A673 (cell line): ENCODE results near the gene TTC28. TPM values are rescaled to one million over a fixed set of nuclear protein-coding genes. Genes with fewer than 3 reads are reported as not detected.

Experiments
- BruUV-seq: library from RNA; stranded (reverse); fragments of 400-500 nt; replicated peaks from 2 replicates; lab custom pipeline; 2021; lab: Mats Ljungman, UMichigan
- CTCF ChIA-PET: fragments of 300-600 bp; sonication (Branson Sonifier 250); formaldehyde crosslinking; loops from one replicate; lab custom pipeline; 2022; ENCODE audit warnings: antibody characterized with exemption; lab: Charles Lee
- POLR2A ChIA-PET: fragments of 300-600 bp; sonication (Branson Sonifier 250); formaldehyde crosslinking; loops from one replicate; lab custom pipeline; 2022; ENCODE audit warnings: antibody characterized with exemption; ENCODE audit not compliant: low non-redundant PET; lab: Charles Lee
- DNase-seq: peaks from one replicate; pipeline ENCODE4 v3.0.0-alpha.2; 2015; ENCODE audit warnings: low spot score
- H3K27ac ChIP-seq: fragments of 200-600 bp; sonication (generic); 2 replicates; pipeline ENCODE4 v1.5.1; 2016; ENCODE audit warnings: mixed run types, low read depth, mild to moderate bottlenecking, mixed read lengths, antibody characterized with exemption, low read length; ENCODE audit not compliant: poor library complexity, severe bottlenecking
- H3K27me3 ChIP-seq: fragments of 200-600 bp; sonication (generic); replicated peaks from 2 replicates; pipeline ENCODE4 v1.6.1; 2017; ENCODE audit warnings: mixed run types, low read depth, mild to moderate bottlenecking, mixed read lengths, antibody characterized with exemption, low read length; ENCODE audit not compliant: insufficient read depth, poor library complexity
- H3K36me3 ChIP-seq: fragments of 200-600 bp; sonication (generic); 2 replicates; pipeline ENCODE4 v1.6.1; 2016; ENCODE audit warnings: mixed run types, mild to moderate bottlenecking, mixed read lengths, antibody characterized with exemption, low read length; ENCODE audit not compliant: insufficient read depth, poor library complexity, severe bottlenecking
- H3K4me1 ChIP-seq: fragments of 200-600 bp; sonication (generic); 2 replicates; pipeline ENCODE4 v1.6.1; 2017; ENCODE audit warnings: mixed run types, mild to moderate bottlenecking, mixed read lengths, antibody characterized with exemption, low read length; ENCODE audit not compliant: insufficient read depth, poor library complexity, severe bottlenecking
- H3K4me3 ChIP-seq: fragments of 200-600 bp; sonication (generic); 2 replicates; pipeline ENCODE4 v1.5.1; 2016; ENCODE audit warnings: low read depth, mixed run types, mild to moderate bottlenecking, mixed read lengths, low read length; ENCODE audit not compliant: poor library complexity, severe bottlenecking
- H3K9me3 ChIP-seq: fragments of 200-600 bp; sonication (generic); 2 replicates; pipeline ENCODE4 v1.6.1; 2016; ENCODE audit warnings: mixed run types, low read depth, mild to moderate bottlenecking, mixed read lengths, antibody characterized with exemption, low read length; ENCODE audit not compliant: poor library complexity, severe bottlenecking
- CTCF ChIP-seq: fragments of 300-800, 200-600 bp; sonication (generic); conservative IDR thresholded peaks from 2 replicates; pipeline ENCODE4 v1.5.1; 2017; ENCODE audit warnings: low read depth, mild to moderate bottlenecking, antibody characterized with exemption, low read length, moderate library complexity, mixed read lengths
- EZH2 ChIP-seq: fragments of 200-600 bp; sonication (generic); IDR thresholded peaks from 2 replicates; pipeline ENCODE4 v1.6.1; 2017; ENCODE audit warnings: borderline replicate concordance, low read depth, mild to moderate bottlenecking, mixed read lengths, antibody characterized with exemption, low read length; ENCODE audit not compliant: poor library complexity, severe bottlenecking
- intact Hi-C: fragments of 100-400 bp; cut with micrococcal nuclease; formaldehyde crosslinking; loops from one replicate; pipeline ENCODE4 v1.10.0; 2022; ENCODE audit not compliant: unreplicated experiment
- total RNA-seq: library from RNA; stranded (reverse); gene quantifications from 2 replicates; pipeline ENCODE4 v1.2.3, GENCODE V29; 2021

The TTC28 gene
- total RNA-seq, 1 experiment from 2014 or later: 48.7 TPM

- DNase-seq: no peak
- ChIA-PET POLR2A (interaction anchor here (0.7 kb wide), 1 partner anchor 272 kb away, joined by 3 read pairs; no protein-coding TSS in a partner anchor), CTCF (no interaction called here)
- no TSS peak for BruUV-seq
- no peaks in the 10 kb centered on the region for H3K36me3 ChIP-seq
- no peak overlapping the region for H3K27ac ChIP-seq
- TF ChIP-seq EZH2: no peak
- no peak for TF ChIP-seq CTCF
- H3K9me3 ChIP-seq: no peaks in the 10 kb centered on the region
- no peaks in the 10 kb centered on the region for H3K27me3 ChIP-seq
- intact Hi-C loops: no loop called here
- H3K4me3 ChIP-seq: no peak overlapping the region
- H3K4me1 ChIP-seq: peaks cover 6% of the 10 kb centered on the region
Measured at GRCh38 chr22:28208036-28208435, 471.6 kb downstream of the TTC28 start.

- no peak overlapping the region for H3K27ac ChIP-seq
- DNase-seq: no peak
- H3K27me3 ChIP-seq: no peaks in the 10 kb centered on the region
- H3K4me3 ChIP-seq: no peak overlapping the region
- H3K4me1 ChIP-seq: peaks cover 6% of the 10 kb centered on the region
- BruUV-seq: no TSS peak
- CTCF ChIA-PET: interaction anchor here (0.6 kb wide), 1 partner anchor 61 kb away, joined by 3 read pairs; no protein-coding TSS in a partner anchor
- no peak for TF ChIP-seq CTCF
- no peak for TF ChIP-seq EZH2
- no peaks in the 10 kb centered on the region for H3K9me3 ChIP-seq
- H3K36me3 ChIP-seq: no peaks in the 10 kb centered on the region
- POLR2A ChIA-PET: interaction anchor here (0.7 kb wide), 1 partner anchor 271 kb away, joined by 3 read pairs; no protein-coding TSS in a partner anchor
- intact Hi-C loops: no loop called here
Measured at GRCh38 chr22:28207281-28208030, 472.2 kb downstream of the TTC28 start.

- TF ChIP-seq CTCF: no peak
- TF ChIP-seq EZH2: no peak
- Histone ChIP-seq H3K27me3 (no peaks in the 10 kb centered on the region), H3K4me1 (peaks cover 6% of the 10 kb centered on the region), H3K4me3 (no peak overlapping the region), H3K27ac (no peak overlapping the region), H3K9me3 (no peaks in the 10 kb centered on the region), H3K36me3 (no peaks in the 10 kb centered on the region)
- CTCF ChIA-PET: no interaction called here
- intact Hi-C loops: no loop called here
- POLR2A ChIA-PET: no interaction called here
- no TSS peak for BruUV-seq
- no peak for DNase-seq
Measured at GRCh38 chr22:28205926-28206325, 473.7 kb downstream of the TTC28 start.
